Fibroblast of villous mesenchyme (primary cell): Measurements from ENCODE around the gene ALS2CL. TPM values are rescaled to one million over a fixed set of nuclear protein-coding genes. Genes with fewer than 3 reads are reported as not detected.

Experiments used
- DNase-seq: peaks from one replicate; pipeline ENCODE4 v3.0.0-alpha.2; 2010; ENCODE audit warnings: low read depth
- H3K4me3 ChIP-seq: 2 replicates; pipeline ENCODE4 v1.5.1; 2011; ENCODE audit warnings: low read depth, mild to moderate bottlenecking, low read length
- total RNA-seq: library from RNA; depleted of rRNA; stranded (reverse); fragments of >200 nt; gene quantifications from 2 replicates; pipeline ENCODE4 v1.2.3, GENCODE V29; 2012
- TF ChIP-seq, protein P1 (sequence below): IDR thresholded peaks from 2 replicates; pipeline ENCODE4 v1.5.1; 2012; ENCODE audit warnings: low read depth, mild to moderate bottlenecking, low read length; ENCODE audit not compliant: insufficient read depth

ALS2CL gene
- total RNA-seq, 1 donor, result 6.0 TPM

- DNase-seq, result no peak
- no peak overlapping the region for H3K4me3 ChIP-seq
- TF ChIP-seq, protein P1, sequence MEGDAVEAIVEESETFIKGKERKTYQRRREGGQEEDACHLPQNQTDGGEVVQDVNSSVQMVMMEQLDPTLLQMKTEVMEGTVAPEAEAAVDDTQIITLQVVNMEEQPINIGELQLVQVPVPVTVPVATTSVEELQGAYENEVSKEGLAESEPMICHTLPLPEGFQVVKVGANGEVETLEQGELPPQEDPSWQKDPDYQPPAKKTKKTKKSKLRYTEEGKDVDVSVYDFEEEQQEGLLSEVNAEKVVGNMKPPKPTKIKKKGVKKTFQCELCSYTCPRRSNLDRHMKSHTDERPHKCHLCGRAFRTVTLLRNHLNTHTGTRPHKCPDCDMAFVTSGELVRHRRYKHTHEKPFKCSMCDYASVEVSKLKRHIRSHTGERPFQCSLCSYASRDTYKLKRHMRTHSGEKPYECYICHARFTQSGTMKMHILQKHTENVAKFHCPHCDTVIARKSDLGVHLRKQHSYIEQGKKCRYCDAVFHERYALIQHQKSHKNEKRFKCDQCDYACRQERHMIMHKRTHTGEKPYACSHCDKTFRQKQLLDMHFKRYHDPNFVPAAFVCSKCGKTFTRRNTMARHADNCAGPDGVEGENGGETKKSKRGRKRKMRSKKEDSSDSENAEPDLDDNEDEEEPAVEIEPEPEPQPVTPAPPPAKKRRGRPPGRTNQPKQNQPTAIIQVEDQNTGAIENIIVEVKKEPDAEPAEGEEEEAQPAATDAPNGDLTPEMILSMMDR, result no peak
Observed at GRCh38 chr3:46682974-46683373, 10.5 kb downstream of the ALS2CL start.

GRCh38 chr3:46681856-46682540 lies 11.5 kb downstream of the ALS2CL start:
- H3K4me3 ChIP-seq, result no peak overlapping the region
- TF ChIP-seq, protein P1, result no peak
- no peak for DNase-seq

- H3K4me3 ChIP-seq, result no peak overlapping the region
- TF ChIP-seq, protein P1, result no peak
- no peak for DNase-seq
Observed at GRCh38 chr3:46681387-46681786, 12.1 kb downstream of the ALS2CL start.

DNA sequence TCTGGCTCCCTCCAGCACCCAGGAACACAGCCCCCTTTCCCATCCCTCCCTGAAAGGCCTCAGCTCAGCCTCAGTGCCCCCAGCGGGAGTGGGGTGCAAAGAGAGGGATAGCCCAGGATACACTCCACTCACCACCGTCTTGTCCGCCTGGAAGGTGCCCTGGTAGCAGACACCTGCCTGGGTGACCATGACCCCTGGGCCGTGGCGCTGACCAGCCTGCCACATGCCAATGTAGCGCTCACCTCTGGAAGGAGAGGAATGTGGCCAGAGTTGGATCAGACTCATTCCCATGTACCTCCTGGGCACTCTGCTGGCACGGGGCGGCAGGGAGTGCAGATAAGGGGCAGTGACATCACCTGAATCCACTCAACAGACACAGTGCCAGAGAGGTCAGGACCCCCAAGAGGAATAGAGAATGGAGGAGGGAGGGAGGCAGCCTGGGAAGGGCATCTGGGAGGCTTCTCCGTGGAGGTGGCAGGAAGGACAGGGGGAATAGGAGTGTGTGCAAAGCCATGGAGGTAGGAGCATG lies 13.1 kb downstream of the ALS2CL start:
- no peak for DNase-seq
- TF ChIP-seq, protein P1, result no peak
- H3K4me3 ChIP-seq, result no peak overlapping the region

GRCh38 chr3:46679681-46680080 lies 13.8 kb downstream of the ALS2CL start:
- DNase-seq, result no peak
- H3K4me3 ChIP-seq, result no peak overlapping the region
- TF ChIP-seq, protein P1, result no peak

- TF ChIP-seq, protein P1, result no peak
- no peak for DNase-seq
- no peak overlapping the region for H3K4me3 ChIP-seq
Observed at GRCh38 chr3:46678280-46678679, 15.2 kb downstream of the ALS2CL start.

- TF ChIP-seq, protein P1, result no peak
- DNase-seq, result peak; percentile 17
- H3K4me3 ChIP-seq, result no peak overlapping the region
Observed at GRCh38 chr3:46677411-46677726, 16.1 kb downstream of the ALS2CL start.
